Measurements from ENCODE around the gene CNTN4.
"Not testable (repeated sequence)": the region's sequence is repeated elsewhere in the genome, so short reads cannot be mapped to it uniquely, and the experiment has no call there.

Gene CNTN4

GRCh38 chr3:2984005-2984830, 885.6 kb downstream of the CNTN4 start:
- DNase-seq (ENCODE audit: low read depth) = no peak

GRCh38 chr3:2984831-2985220, 886.2 kb downstream of the CNTN4 start:
- DNase-seq (ENCODE audit: low read depth) = no peak

GRCh38 chr3:2985479-2985878, 886.8 kb downstream of the CNTN4 start:
- DNase-seq (ENCODE audit: low read depth) = no peak

GRCh38 chr3:2992534-2992933, 893.9 kb downstream of the CNTN4 start:
- no peak for DNase-seq (ENCODE audit: low read depth)

GRCh38 chr3:2993130-2993529, 894.5 kb downstream of the CNTN4 start:
- not testable (repeated sequence) for DNase-seq (ENCODE audit: low read depth)

GRCh38 chr3:2993736-2994135, 895.1 kb downstream of the CNTN4 start:
- DNase-seq (ENCODE audit: low read depth) = no peak

GRCh38 chr3:2995195-2995594, 896.5 kb downstream of the CNTN4 start:
- no peak for DNase-seq (ENCODE audit: low read depth)

GRCh38 chr3:3005146-3005744, 906.6 kb downstream of the CNTN4 start:
- DNase-seq (ENCODE audit: low read depth) = no peak

- DNase-seq (ENCODE audit: low read depth) = no peak
Measured at GRCh38 chr3:3013317-3014052, 914.8 kb downstream of the CNTN4 start.

GRCh38 chr3:3015185-3016089, 916.8 kb downstream of the CNTN4 start:
- DNase-seq (ENCODE audit: low read depth) = no peak

- DNase-seq (ENCODE audit: low read depth) = no peak
Measured at GRCh38 chr3:3016226-3016625, 917.6 kb downstream of the CNTN4 start.

- DNase-seq (ENCODE audit: low read depth) = no peak
Measured at GRCh38 chr3:3020209-3020608, 921.5 kb downstream of the CNTN4 start.

GRCh38 chr3:3023111-3023745, 924.6 kb downstream of the CNTN4 start:
- DNase-seq (ENCODE audit: low read depth) = no peak

GRCh38 chr3:3027976-3028567, 929.4 kb downstream of the CNTN4 start:
- no peak for DNase-seq (ENCODE audit: low read depth)

- no peak for DNase-seq (ENCODE audit: low read depth)
Measured at GRCh38 chr3:3031326-3031725, 932.7 kb downstream of the CNTN4 start.

GRCh38 chr3:3037156-3037555, 938.5 kb downstream of the CNTN4 start:
- no peak for DNase-seq (ENCODE audit: low read depth)

- no peak for DNase-seq (ENCODE audit: low read depth)
Measured at GRCh38 chr3:3038201-3038991, 939.7 kb downstream of the CNTN4 start.

GRCh38 chr3:3053974-3054373, 955.3 kb downstream of the CNTN4 start:
- DNase-seq (ENCODE audit: low read depth) = no peak

GRCh38 chr3:3059645-3060044, 961.0 kb downstream of the CNTN4 start:
- no peak for DNase-seq (ENCODE audit: low read depth)

GRCh38 chr3:3064297-3064696, 965.6 kb downstream of the CNTN4 start:
- no peak for DNase-seq (ENCODE audit: low read depth)
